ENCODE data around the gene ENPP5.
"Not testable (repeated sequence)": the region's sequence is repeated elsewhere in the genome, so short reads cannot be mapped to it uniquely, and the experiment has no call there.

ENPP5 gene

GRCh38 chr6:46175976-46176375 is 5.2 kb upstream of the ENPP5 start:
- Histone ChIP-seq H3K9ac (ENCODE audit: low read depth in 1 of 2, low read length in 2 of 2) (no peak overlapping the region), H3K27ac (ENCODE audit: low read depth in 2 of 2, low read length in 2 of 2) (no peak overlapping the region), H3K4me3 (ENCODE audit: low read length in 2 of 2) (no peak overlapping the region), H3K4me1 (ENCODE audit: control insufficient read depth in 2 of 2, insufficient read depth in 2 of 2, low read length in 2 of 2) (no peaks in the 10 kb centered on the region), H3K9me3 (ENCODE audit: control insufficient read depth in 2 of 2, low read length in 2 of 2) (no peaks in the 10 kb centered on the region), H3K36me3 (ENCODE audit: control insufficient read depth in 2 of 2, insufficient read depth in 2 of 2, low read length in 2 of 2) (no peaks in the 10 kb centered on the region), H3K27me3 (ENCODE audit: control insufficient read depth in 2 of 2, insufficient read depth in 2 of 2, low read length in 2 of 2) (peaks cover 0 to 5% of the 10 kb centered on the region in 2 donors)

DNA sequence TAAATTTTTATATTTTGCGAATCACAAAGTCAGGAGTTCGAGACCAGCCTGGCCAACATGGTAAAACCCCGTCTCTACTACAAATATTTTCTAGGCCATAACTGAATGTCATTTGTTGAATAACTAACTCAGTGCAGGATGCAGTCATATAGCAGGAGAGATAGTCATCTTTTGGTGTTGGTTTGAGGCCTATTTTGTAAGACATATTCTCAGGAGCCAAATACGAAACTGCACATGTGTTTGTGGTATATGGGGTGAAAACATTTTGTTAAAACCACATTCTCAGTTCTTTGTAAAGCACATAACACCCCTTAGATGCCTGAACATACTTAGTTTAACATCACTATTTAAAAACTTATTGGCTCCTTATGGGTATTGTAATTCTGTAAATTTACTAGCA is 4.7 kb upstream of the ENPP5 start:
- Histone ChIP-seq H3K4me3 (ENCODE audit: low read length in 2 of 2) (no peak overlapping the region), H3K9ac (ENCODE audit: low read depth in 1 of 2, low read length in 2 of 2) (no peak overlapping the region), H3K27ac (ENCODE audit: low read depth in 2 of 2, low read length in 2 of 2) (no peak overlapping the region), H3K4me1 (ENCODE audit: control insufficient read depth in 2 of 2, insufficient read depth in 2 of 2, low read length in 2 of 2) (no peaks in the 10 kb centered on the region), H3K36me3 (ENCODE audit: control insufficient read depth in 2 of 2, insufficient read depth in 2 of 2, low read length in 2 of 2) (no peaks in the 10 kb centered on the region), H3K27me3 (ENCODE audit: control insufficient read depth in 2 of 2, insufficient read depth in 2 of 2, low read length in 2 of 2) (peaks cover 0 to 7% of the 10 kb centered on the region in 2 donors), H3K9me3 (ENCODE audit: control insufficient read depth in 2 of 2, low read length in 2 of 2) (no peaks in the 10 kb centered on the region)

DNA sequence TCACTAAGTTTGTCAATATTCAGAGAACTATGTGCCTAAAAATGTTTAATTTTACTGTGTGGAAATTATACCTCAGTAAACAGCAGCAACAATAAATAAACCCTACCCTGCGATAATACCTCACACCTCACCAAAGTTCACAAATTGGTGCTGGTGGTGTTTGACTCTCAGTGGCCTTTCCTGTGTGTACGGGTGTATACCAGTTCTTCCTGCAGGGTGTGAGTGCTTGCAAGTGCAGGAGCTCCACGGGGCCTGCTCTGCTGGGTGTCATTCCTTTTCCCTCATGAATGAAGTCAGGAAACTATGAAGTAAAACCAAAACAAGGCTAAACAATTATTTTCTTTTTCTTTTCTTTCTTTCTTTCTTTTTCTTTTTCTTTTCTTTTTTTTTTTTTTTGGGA is 4.1 kb upstream of the ENPP5 start:
- Histone ChIP-seq H3K9me3 (ENCODE audit: control insufficient read depth in 2 of 2, low read length in 2 of 2) (no peaks in the 10 kb centered on the region), H3K4me1 (ENCODE audit: control insufficient read depth in 2 of 2, insufficient read depth in 2 of 2, low read length in 2 of 2) (no peaks in the 10 kb centered on the region), H3K27ac (ENCODE audit: low read depth in 2 of 2, low read length in 2 of 2) (no peak overlapping the region), H3K9ac (ENCODE audit: low read depth in 1 of 2, low read length in 2 of 2) (no peak overlapping the region), H3K36me3 (ENCODE audit: control insufficient read depth in 2 of 2, insufficient read depth in 2 of 2, low read length in 2 of 2) (no peaks in the 10 kb centered on the region), H3K27me3 (ENCODE audit: control insufficient read depth in 2 of 2, insufficient read depth in 2 of 2, low read length in 2 of 2) (peaks cover 0 to 7% of the 10 kb centered on the region in 2 donors), H3K4me3 (ENCODE audit: low read length in 2 of 2) (no peak overlapping the region)

GRCh38 chr6:46172176-46172575 is 1.4 kb upstream of the ENPP5 start:
- no peaks in the 10 kb centered on the region for H3K9me3 ChIP-seq (ENCODE audit: control insufficient read depth in 2 of 2, low read length in 2 of 2)

GRCh38 chr6:46160102-46160501 is 10.7 kb downstream of the ENPP5 start:
- Histone ChIP-seq H3K27me3 (ENCODE audit: control insufficient read depth in 2 of 2, insufficient read depth in 2 of 2, low read length in 2 of 2) (no peaks in the 10 kb centered on the region), H3K9me3 (ENCODE audit: control insufficient read depth in 2 of 2, low read length in 2 of 2) (no peaks in the 10 kb centered on the region), H3K9ac (ENCODE audit: low read depth in 1 of 2, low read length in 2 of 2) (no peak overlapping the region), H3K36me3 (ENCODE audit: control insufficient read depth in 2 of 2, insufficient read depth in 2 of 2, low read length in 2 of 2) (no peaks in the 10 kb centered on the region), H3K4me3 (ENCODE audit: low read length in 2 of 2) (no peak overlapping the region), H3K27ac (ENCODE audit: low read depth in 2 of 2, low read length in 2 of 2) (no peak overlapping the region), H3K4me1 (ENCODE audit: control insufficient read depth in 2 of 2, insufficient read depth in 2 of 2, low read length in 2 of 2) (no peaks in the 10 kb centered on the region)

More at GRCh38 chr6:46172176-46172575, 1.4 kb upstream of the ENPP5 start:
- Histone ChIP-seq H3K27ac (ENCODE audit: low read depth in 2 of 2, low read length in 2 of 2) (no peak overlapping the region), H3K4me3 (ENCODE audit: low read length in 2 of 2) (no peak overlapping the region), H3K27me3 (ENCODE audit: control insufficient read depth in 2 of 2, insufficient read depth in 2 of 2, low read length in 2 of 2) (peaks cover 0 to 6% of the 10 kb centered on the region in 2 donors), H3K36me3 (ENCODE audit: control insufficient read depth in 2 of 2, insufficient read depth in 2 of 2, low read length in 2 of 2) (no peaks in the 10 kb centered on the region), H3K4me1 (ENCODE audit: control insufficient read depth in 2 of 2, insufficient read depth in 2 of 2, low read length in 2 of 2) (no peaks in the 10 kb centered on the region), H3K9ac (ENCODE audit: low read depth in 1 of 2, low read length in 2 of 2) (no peak overlapping the region)

DNA sequence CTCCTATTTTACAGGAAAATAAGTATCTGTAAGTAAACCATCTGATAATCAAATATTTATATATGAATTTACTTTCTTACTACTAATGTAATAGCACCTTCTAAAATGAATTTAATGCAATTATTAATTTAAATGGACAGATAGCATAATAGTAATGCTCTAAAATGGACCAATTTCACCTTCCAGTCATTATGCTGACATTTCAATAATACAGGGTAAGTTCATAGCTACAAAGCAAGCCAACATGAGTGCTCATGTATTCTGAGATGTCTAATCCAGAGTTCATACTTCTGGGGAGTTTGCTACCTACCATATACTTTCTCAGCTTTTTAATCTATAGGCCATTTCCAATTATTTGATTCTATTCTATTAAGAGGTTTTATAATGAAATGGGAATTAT is 11.6 kb downstream of the ENPP5 start:
- Histone ChIP-seq H3K36me3 (ENCODE audit: control insufficient read depth in 2 of 2, insufficient read depth in 2 of 2, low read length in 2 of 2) (no peaks in the 10 kb centered on the region), H3K27me3 (ENCODE audit: control insufficient read depth in 2 of 2, insufficient read depth in 2 of 2, low read length in 2 of 2) (no peaks in the 10 kb centered on the region), H3K27ac (ENCODE audit: low read depth in 2 of 2, low read length in 2 of 2) (no peak overlapping the region), H3K9me3 (ENCODE audit: control insufficient read depth in 2 of 2, low read length in 2 of 2) (no peaks in the 10 kb centered on the region), H3K4me1 (ENCODE audit: control insufficient read depth in 2 of 2, insufficient read depth in 2 of 2, low read length in 2 of 2) (no peaks in the 10 kb centered on the region), H3K4me3 (ENCODE audit: low read length in 2 of 2) (no peak overlapping the region), H3K9ac (ENCODE audit: low read depth in 1 of 2, low read length in 2 of 2) (no peak overlapping the region)

DNA sequence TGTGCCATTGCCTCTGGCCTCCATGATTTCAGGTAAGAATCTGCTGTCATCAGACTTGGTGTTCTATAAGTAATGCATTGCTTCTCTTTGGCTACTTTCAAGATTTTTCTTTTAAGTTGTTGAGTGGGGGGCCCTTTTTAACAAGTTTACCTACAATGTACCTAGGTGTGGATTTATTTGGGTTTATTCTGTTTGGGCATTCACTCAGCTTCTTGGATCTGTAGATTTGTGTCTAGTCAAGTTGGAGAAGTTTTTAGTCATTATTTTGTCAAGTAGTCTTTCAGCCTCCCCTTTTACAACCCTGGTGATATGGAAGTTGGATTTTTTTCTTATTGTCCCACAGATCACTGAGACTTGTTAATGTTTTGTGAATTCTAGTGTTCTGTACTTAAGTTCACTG is 14.1 kb downstream of the ENPP5 start:
- Histone ChIP-seq H3K4me3 (ENCODE audit: low read length in 2 of 2) (no peak overlapping the region), H3K9ac (ENCODE audit: low read depth in 1 of 2, low read length in 2 of 2) (no peak overlapping the region), H3K27me3 (ENCODE audit: control insufficient read depth in 2 of 2, insufficient read depth in 2 of 2, low read length in 2 of 2) (no peaks in the 10 kb centered on the region), H3K4me1 (ENCODE audit: control insufficient read depth in 2 of 2, insufficient read depth in 2 of 2, low read length in 2 of 2) (no peaks in the 10 kb centered on the region), H3K27ac (ENCODE audit: low read depth in 2 of 2, low read length in 2 of 2) (no peak overlapping the region), H3K36me3 (ENCODE audit: control insufficient read depth in 2 of 2, insufficient read depth in 2 of 2, low read length in 2 of 2) (no peaks in the 10 kb centered on the region), H3K9me3 (ENCODE audit: control insufficient read depth in 2 of 2, low read length in 2 of 2) (no peaks in the 10 kb centered on the region)

GRCh38 chr6:46149066-46149465 is 21.7 kb downstream of the ENPP5 start:
- not testable (repeated sequence) for H3K4me3 ChIP-seq (ENCODE audit: low read length in 2 of 2); H3K27ac ChIP-seq (ENCODE audit: low read depth in 2 of 2, low read length in 2 of 2); H3K9me3 ChIP-seq (ENCODE audit: control insufficient read depth in 2 of 2, low read length in 2 of 2); H3K9ac ChIP-seq (ENCODE audit: low read depth in 1 of 2, low read length in 2 of 2); H3K36me3 ChIP-seq (ENCODE audit: control insufficient read depth in 2 of 2, insufficient read depth in 2 of 2, low read length in 2 of 2); H3K4me1 ChIP-seq (ENCODE audit: control insufficient read depth in 2 of 2, insufficient read depth in 2 of 2, low read length in 2 of 2); H3K27me3 ChIP-seq (ENCODE audit: control insufficient read depth in 2 of 2, insufficient read depth in 2 of 2, low read length in 2 of 2)

GRCh38 chr6:46144270-46144669 is 26.5 kb downstream of the ENPP5 start:
- no peak overlapping the region for H3K27ac ChIP-seq (ENCODE audit: low read depth in 2 of 2, low read length in 2 of 2)
- H3K27me3 ChIP-seq (ENCODE audit: control insufficient read depth in 2 of 2, insufficient read depth in 2 of 2, low read length in 2 of 2), result no peaks in the 10 kb centered on the region
- no peak overlapping the region for H3K4me3 ChIP-seq (ENCODE audit: low read length in 2 of 2)
- H3K4me1 ChIP-seq (ENCODE audit: control insufficient read depth in 2 of 2, insufficient read depth in 2 of 2, low read length in 2 of 2), result no peaks in the 10 kb centered on the region
- no peaks in the 10 kb centered on the region for H3K9me3 ChIP-seq (ENCODE audit: control insufficient read depth in 2 of 2, low read length in 2 of 2)
- H3K9ac ChIP-seq (ENCODE audit: low read depth in 1 of 2, low read length in 2 of 2), result no peak overlapping the region
- peaks cover 0 to 9% of the 10 kb centered on the region in 2 donors for H3K36me3 ChIP-seq (ENCODE audit: control insufficient read depth in 2 of 2, insufficient read depth in 2 of 2, low read length in 2 of 2)

- Histone ChIP-seq H3K9me3 (ENCODE audit: control insufficient read depth in 2 of 2, low read length in 2 of 2) (no peaks in the 10 kb centered on the region), H3K4me1 (ENCODE audit: control insufficient read depth in 2 of 2, insufficient read depth in 2 of 2, low read length in 2 of 2) (no peaks in the 10 kb centered on the region), H3K27me3 (ENCODE audit: control insufficient read depth in 2 of 2, insufficient read depth in 2 of 2, low read length in 2 of 2) (no peaks in the 10 kb centered on the region), H3K9ac (ENCODE audit: low read depth in 1 of 2, low read length in 2 of 2) (no peak overlapping the region), H3K4me3 (ENCODE audit: low read length in 2 of 2) (no peak overlapping the region), H3K27ac (ENCODE audit: low read depth in 2 of 2, low read length in 2 of 2) (no peak overlapping the region), H3K36me3 (ENCODE audit: control insufficient read depth in 2 of 2, insufficient read depth in 2 of 2, low read length in 2 of 2) (peaks cover 0 to 9% of the 10 kb centered on the region in 2 donors)
Measured at GRCh38 chr6:46138281-46138680, 32.5 kb downstream of the ENPP5 start.

GRCh38 chr6:46137387-46137786 is 33.4 kb downstream of the ENPP5 start:
- Histone ChIP-seq H3K36me3 (ENCODE audit: control insufficient read depth in 2 of 2, insufficient read depth in 2 of 2, low read length in 2 of 2) (peaks cover 0 to 2% of the 10 kb centered on the region in 2 donors), H3K9me3 (ENCODE audit: control insufficient read depth in 2 of 2, low read length in 2 of 2) (no peaks in the 10 kb centered on the region), H3K4me3 (ENCODE audit: low read length in 2 of 2) (no peak overlapping the region), H3K4me1 (ENCODE audit: control insufficient read depth in 2 of 2, insufficient read depth in 2 of 2, low read length in 2 of 2) (no peaks in the 10 kb centered on the region), H3K9ac (ENCODE audit: low read depth in 1 of 2, low read length in 2 of 2) (no peak overlapping the region), H3K27me3 (ENCODE audit: control insufficient read depth in 2 of 2, insufficient read depth in 2 of 2, low read length in 2 of 2) (no peaks in the 10 kb centered on the region), H3K27ac (ENCODE audit: low read depth in 2 of 2, low read length in 2 of 2) (no peak overlapping the region)
